Stimulated activated CD4-positive, alpha-beta T cell treated with anti-CD3 and anti-CD28 coated beads, Interleukin-2, amount 100 ng/mL, for 4 hours (primary cell): ENCODE results near the gene TXNDC5.
A peak's percentile ranks its signal among the peaks of the same experiment; 100 is the strongest.

Experiments
- DNase-seq: peaks from one replicate; pipeline ENCODE4 v3.0.0-alpha.2; 2020; ENCODE audit warnings: low read depth

The TXNDC5 gene

DNA sequence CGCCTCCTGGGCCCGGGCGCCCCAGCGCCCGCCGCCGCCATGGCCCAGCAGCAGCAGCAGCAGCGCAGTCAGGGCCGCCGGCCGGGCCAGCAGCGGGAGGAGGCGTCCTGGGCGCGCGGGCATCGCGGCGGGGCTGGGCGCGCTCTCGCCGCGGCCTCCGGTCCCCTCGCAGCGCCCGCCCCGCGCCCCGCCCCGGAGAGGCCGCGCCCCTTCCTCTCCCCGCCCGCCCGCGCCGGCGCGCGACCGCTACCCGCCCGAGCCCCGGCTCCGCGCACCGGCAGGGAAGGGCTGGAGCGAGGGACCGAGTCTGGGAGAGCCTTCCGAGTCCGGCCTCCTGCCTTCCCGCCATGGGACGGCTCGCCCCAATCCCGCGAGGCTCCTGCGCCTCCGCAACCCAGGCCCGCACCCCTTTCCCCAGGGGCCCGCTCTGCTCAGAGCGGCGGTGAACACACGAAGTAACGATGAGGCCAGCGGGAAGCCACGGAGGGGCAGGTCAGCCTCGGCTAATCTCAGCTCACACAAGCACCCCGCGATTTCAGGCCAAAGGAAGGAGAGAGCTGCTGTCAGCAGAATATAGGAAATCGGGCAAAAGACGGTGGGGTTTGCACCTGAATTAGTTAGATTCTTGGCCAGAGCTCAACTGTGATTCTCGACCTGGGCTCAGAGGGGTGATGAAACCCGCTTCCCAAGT lies at the start of gene TXNDC5:
Gene TXNDC5 (minus strand): TSS at position 135 of the 691 bp plus-strand sequence. CDS start 12 bp downstream, at position 123.
- peak; percentile 62 for DNase-seq

DNA sequence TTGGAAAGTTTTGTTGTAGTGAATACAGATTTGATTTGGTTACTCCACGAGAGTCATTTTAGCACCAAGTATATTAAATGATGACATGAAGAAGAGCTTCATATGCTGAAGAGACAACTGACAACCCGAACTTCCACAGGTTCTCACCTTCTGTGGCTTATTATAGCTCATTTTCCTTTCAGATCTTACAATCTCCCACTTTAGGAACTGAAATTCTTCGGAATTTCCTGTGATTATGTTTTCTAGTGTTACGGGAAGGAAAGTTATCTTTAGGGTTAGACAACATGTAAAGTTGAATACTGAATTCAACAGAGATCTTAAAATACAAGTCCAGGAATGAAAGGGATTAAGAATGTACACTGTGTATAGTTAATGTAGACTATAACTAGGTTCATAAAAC lies 49.6 kb upstream of the TXNDC5 start:
- DNase-seq, result no peak

DNA sequence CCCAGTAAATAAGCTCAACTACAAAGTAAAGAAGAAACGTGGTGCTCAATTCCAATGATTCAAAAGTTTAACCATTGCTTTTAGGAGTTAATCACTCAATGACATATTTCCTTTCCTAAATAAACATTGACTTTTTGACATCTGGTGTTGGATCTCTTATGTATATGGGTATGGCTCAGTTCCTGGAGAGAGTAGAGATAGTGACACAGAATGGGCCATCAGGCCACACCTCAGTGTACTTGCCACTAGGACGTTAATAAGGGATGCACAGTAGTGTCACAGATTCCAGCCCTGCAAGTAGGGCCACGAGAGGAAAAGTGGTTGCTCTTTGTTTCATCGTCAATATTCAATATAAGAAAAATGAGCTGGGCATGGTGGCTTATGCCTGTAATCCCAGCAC lies 48.9 kb upstream of the TXNDC5 start:
- no peak for DNase-seq

DNA sequence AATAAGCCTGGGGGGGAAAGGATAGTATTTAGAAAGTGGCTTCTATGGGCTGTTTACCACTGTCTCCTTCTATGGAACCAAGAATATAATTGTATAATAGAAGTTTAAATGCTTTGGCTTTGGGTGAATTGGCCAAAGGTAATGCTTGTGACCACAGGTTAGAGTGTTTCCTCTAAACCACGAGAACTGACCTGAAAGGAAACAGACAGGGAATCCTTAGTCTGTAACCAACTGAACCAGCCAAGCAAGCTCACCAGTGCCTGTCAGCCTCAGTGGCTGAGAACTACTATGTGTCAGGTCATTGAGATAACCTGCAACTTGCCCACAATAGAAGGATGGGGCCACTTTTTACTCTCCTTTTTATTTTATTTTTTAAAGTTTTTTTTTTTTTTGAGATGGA lies 47.9 kb upstream of the TXNDC5 start:
- no peak for DNase-seq

DNA sequence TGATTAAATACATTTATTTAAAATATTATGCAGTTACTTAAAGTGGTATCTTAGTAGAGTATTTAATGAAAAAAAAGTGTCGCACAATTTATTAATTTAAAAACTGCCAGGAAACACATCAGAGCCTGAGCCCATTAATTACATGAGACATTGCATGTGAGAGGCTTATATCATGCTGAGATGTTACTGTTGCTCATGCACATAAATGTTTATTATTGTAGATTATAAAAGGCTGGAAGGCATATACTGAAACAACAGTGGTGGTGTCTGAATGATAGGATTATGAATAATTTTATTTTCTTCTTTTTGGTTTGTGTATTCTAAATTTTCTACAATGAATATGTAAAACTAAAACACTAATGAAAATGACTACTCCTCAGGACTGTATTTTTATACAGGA lies 45.7 kb upstream of the TXNDC5 start:
- DNase-seq, result no peak

DNA sequence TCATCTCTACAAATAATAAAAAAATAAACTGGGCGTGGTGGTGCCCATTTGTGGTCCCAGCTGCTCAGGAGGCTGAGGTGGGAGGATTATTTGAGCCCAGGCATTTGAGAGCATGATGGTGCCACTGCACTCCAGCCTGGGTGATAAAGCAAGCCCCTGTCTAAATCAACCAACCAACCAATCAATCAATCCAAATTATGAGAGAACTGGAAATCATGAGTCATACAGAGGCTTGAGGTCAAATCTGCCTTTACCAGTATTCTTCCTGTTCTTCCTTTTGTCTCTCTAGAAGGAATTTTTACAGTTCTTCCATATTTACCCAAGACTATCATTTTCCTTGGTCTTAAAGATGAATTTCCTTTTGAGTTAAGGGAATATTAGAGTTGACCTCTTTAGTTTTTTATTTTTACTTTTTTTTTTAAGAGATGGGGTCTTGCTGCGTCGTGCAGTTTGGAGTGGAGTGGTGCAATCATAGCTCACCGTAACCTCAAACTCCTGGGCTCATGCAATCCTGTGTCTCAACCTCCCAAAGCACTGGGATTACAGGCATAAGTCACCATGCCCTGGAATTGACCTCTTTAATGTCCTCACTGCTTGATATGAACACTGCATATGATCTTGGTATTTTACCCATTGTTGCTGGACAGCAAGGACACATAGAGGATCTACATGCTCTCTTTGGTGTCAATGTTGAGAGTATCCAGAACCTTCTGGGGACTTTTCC lies 44.1 kb upstream of the TXNDC5 start:
- DNase-seq, result no peak

DNA sequence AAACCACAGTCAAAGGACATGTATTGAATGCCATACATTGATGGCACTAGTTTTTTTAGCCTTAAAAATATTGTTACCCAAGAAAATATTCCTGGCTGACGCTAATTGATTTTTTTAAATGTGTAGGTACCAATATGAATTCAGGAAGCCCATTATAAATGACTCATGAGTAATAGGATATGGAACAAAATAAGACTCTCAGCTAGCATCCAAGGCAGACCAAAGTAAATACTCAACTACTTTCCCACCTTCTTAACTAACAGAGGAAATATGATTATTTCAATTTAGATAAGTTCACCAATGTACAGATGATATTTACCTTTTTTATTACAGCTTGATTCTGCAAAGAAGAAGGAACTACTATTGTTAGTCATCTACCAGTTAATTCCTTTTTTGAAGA lies 43.2 kb upstream of the TXNDC5 start:
- DNase-seq, result no peak

DNA sequence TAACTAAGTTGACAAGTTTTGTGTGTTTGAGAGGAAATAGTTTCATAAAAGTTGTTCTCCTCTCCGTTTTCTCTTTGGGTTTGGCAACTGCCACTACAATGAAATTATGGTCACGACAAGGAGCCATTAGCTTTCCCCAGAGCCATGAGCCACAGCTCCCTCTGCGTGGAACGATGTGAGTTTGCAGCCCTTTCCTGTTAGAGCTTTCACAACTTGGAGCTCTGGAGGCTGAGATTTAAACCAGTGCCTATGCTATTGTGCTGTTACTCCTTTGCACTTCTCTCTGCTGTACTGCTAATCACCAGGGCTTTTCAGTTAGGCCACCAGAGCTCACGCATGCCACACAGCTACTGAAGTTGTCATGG lies 29.3 kb upstream of the TXNDC5 start:
- DNase-seq, result no peak

DNA sequence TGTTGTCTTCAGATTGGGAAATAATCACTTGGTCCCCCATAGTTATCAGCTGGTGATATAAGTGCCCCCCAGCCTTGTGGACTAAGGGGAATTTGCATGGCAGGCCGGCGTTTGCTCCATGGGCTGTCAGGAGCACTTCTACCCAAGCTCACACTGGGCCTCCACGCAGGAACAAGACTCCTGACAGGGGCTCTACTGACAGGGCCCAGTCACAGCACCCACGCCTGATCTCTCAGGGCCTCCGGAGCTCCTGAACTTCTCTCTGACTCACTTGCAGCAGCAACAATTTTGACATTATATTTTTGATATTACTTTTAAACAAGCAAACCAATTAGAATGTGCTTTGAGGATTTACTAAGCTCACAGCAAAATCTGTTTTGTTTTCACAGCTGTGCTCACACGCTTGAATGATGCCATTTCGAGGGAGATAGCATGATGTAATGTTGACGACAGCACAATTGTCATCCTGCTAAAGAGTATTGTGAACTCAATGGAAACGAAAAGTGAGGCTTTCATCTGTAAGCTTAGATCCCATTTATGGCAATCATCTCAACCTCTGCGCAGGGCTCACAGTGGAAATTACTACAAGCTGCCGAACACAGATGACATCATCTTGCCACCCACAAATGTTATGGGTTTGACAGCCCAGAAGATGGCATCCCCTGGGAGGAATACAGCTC lies 28.7 kb upstream of the TXNDC5 start:
- DNase-seq, result no peak

DNA sequence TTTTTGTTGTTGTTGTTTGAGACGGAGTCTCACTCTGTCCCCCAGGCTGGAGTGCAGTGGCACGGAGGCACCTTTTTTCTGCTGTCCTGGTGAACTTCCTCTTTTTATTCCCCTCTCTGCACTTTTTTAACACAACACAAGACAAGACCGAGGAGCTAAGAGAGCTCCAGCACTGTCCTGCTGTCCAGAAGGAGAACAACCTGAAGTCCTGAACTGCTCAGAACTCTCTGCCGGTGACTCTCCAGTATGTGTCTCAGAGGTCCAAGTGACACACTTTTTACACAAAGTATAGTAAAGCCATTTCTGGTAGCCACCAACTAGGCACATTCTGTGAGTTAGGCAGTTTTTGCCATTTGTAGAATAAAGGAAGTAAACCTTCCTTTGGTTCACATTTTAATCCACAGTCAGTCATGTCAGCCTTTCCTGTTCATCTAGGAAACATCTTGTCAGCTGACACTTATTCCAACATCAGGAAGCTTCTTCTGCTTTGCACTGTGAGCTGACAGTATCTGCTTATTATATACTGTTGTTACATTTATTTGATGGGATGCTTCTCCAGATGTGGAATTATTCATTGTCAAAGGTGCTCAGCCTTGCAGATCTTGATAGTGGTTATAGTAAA lies 28.1 kb upstream of the TXNDC5 start:
- DNase-seq, result no peak

DNA sequence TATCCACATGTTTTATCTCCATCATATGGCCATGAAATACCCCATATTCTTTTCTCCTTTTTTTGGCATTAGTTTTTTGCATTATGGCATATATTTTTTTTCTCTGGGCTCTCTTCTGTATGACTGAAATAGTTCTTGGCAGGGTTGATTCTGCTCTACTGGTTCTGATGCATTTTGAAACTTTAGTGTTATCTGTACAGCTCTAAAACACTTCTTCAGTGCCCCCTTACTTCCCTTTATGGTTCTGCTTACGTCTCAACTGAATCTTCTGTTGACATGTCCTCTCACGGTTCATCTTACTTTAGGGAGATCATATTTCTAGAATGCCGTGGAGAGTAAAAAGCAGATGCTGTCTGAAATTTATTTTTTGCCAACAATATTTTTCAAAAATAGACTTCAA lies 23.2 kb upstream of the TXNDC5 start:
- no peak for DNase-seq

DNA sequence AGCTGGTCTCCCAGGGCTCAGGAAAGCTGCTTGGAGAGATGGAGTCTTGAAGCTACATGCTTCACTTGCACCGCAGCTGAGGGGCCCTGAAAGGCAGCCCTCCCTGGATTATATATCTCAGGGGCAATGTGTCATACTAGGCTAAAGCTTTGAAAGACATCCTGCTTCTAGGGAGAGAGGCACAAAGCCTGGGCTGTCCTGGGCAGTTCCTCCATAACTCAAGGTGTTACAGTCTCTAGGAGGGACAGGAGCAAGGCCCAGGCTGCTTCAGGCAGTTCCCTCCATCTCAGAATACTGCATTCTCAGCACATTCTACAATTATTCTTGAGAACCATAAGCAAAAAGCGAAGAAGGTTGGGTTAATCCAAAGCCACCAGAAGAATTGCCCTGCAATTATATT lies 22.0 kb upstream of the TXNDC5 start:
- DNase-seq, result no peak

DNA sequence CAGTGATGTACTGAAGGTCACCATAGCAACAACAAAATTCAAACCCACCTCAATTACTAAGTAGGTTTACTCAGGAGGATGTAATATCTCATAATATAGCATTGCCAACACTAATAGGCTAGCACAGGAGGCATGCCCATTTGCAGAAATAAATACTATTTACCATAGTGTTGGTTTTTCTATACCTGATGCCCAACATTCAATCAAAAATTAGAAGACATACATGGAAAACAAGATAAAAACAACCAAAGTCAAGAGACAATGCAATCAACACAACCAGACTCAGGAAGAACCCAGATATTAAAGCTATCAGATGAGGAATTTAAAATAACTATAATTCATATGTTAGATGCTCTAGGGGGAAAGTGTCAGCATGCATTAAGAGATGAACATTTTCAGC lies 14.3 kb upstream of the TXNDC5 start:
- DNase-seq, result no peak

DNA sequence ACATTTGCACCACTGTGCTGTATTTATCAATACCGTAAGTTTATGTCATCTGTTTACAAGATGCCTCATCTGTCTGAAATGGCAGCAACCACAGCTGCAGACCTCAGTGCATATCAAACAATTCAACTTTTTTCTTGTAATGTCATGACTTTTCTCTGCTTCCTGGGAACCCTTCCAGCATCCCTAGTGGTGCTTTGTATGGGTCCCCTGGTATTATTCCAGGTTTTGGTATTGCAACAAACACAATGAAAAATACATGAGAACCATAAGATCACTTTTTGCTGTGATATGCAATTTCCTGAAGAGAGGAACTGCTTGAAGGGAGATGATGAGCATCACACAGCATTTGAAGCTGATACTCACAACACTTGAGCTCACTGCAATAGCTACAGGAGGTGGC lies 12.0 kb upstream of the TXNDC5 start:
- DNase-seq, result no peak

DNA sequence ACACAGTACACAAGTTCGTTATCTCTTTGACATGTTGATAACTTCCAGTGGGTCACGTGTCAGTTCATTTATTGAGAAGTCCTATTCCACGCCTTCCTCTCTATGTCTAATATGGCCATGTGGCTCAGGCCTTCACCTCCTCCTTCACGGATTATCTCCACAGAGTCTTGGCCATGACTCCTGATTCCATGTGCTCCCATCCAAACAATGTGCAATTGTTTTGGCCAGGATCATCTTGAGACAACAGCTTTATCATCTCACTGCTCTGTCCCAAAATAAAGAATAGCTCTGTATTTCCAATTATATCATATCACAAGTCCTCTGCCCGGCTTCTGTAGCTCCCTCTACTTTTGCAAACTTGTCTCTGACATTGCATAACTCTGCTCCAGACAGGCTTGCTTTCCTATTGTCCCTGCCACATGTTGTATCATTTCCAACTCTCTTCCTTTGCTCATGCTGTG lies 11.1 kb upstream of the TXNDC5 start:
- DNase-seq, result no peak

DNA sequence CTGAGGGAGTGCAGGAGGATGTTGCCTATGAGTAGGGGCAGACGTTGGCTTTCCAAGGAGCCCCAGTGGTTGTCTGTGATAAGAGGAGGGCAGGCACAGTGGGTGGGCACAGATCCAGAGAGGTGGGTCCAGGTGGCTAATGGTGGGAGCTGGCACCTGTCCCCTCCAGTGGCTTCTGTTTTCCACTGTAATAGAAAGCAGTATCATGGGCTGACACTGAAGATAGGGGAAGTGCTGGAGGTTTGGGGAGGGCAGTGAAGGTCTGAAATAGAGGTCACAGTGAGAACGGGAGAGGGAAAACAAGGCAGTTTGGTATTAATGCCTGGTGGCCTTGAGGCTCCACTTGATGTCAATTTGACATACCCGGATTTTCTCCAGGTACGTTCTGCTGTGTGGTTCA lies 10.5 kb upstream of the TXNDC5 start:
- no peak for DNase-seq

DNA sequence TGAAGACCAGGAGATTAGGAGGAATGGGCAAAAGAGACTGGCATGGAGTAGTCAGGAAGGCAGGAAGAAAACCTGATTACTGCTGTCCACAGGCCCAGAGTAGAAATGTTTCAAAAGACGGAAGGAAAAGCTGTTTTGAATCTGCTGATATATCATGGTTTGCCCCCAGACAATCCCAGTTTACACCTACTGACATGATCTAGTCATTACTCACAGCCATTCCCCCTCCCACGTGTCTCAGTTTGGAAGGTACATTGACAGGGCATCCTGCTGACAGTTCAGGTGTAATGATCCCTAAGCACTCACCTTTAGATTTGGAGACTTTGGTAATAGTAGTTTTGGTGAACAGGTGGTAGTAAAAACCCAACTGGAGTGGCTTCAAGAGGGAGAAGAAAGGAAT lies 9.8 kb upstream of the TXNDC5 start:
- DNase-seq, result no peak

DNA sequence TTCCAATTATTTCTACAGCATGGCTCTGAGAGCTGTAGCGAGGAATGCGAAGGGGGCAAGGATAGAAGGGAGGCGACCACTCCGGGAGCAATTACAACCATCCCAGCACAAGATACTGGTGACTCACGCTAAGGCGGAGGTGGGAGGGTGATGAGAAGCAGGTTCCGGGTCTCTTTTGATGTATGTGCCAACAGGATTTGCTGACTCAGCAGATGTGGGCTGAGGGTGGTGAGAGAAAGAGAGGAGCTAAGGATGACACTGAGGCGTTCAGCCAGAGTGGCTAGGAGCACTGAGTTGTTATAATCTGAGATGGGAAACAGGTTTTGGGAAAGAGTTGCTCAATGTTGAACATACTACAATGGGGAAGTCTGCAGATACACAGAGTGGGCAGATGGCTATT lies 9.3 kb upstream of the TXNDC5 start:
- DNase-seq, result peak; percentile 28

DNA sequence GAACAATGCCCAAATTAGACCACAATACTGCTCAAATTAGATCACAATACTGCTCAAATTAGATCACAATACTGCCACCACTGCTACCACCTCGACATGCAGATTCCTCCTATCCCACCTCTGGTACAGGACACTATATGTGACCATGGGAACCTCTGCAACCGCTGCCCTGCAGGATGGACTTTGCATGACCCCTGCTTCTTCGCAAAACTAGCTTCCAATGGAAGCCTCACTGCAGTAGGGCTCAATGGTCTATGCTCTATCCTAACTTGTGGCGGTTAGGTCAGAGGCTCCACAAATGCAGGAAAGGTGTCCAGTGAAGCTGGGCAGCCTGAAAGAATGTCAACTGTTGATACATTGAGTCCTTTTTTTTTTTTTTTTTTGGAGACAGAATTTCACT lies 7.8 kb upstream of the TXNDC5 start:
- no peak for DNase-seq

DNA sequence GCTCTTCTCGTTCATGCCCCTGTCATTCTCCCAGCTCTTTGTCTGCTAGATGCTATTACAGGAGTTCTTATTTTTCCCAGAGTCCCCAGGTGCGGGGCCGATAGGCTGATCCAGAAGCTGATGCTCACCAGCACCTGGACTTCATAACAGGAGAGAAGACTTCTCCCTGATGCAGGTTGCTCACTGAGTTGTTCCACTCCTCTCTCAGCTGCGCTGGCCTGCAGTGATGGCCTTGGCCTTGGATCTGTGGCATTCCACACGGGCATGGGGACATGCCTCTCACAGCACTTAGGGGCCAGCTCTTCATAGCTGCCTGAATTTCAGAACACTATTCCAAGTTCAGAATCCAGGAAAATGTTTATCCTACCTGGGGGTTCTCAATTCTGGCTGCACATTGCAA lies 7.1 kb upstream of the TXNDC5 start:
- no peak for DNase-seq

DNA sequence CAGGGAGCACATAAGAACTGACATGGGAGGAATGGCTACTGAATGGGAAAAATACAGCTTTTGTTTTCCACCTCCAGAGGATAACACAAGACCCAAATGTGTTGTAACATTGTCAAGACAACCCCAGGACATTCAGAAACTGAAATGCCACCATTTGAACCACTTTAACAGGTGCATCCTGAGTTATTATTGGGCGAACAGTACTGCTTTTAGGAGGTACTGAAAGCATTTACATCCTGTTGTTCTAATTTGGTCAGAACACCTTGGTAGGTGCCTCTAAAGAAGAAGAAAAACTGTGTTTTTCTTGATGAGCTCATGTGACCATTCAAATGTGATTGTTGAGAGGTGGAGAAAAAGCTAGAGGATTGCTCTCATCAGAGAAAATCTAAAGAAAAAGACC lies 6.4 kb upstream of the TXNDC5 start:
- no peak for DNase-seq

DNA sequence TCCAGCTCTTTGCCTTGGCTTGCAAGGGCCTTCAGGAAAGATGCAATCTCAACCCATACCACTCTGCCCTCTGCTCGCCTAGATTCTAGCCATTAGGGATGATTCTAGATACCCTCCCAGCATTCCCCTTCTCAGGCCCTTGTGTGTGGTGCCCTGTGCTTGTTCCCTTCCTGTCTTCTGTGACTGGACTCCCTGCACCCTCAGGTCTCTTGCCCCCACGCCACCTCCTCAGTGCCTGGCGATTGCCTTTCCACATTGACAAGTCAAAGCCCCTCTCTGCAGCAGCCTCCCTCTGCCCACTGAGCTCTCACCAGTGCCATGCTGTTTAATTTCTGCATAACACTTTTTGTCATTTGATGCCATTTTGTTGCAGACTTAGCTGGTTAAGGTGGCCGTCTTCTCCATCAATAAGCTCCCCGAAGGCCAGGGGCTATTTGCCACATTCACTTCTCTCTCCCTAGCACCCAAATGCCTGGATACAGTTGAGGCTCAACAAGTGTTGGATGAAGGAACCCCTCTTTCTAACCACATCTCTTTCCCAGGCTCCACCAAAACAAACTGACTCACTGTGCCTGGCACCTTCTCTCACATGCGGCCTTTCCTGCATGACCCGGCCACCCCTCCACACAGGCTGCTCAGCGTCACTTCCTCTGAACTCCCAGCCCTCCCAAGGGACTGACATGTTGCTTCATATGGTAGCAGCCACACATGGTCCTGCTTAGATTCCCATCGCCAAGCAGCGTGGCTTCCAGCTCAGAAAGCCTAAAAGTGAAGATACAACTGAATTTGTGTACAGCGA lies 4.6 kb upstream of the TXNDC5 start:
- no peak for DNase-seq
